ENCODE results near the gene EDC3. TPM values are rescaled to one million over a fixed set of nuclear protein-coding genes. Genes with fewer than 3 reads are reported as not detected.

EDC3 gene
- total RNA-seq, 1 donor from 2014 or later = 31.5 TPM

GRCh38 chr15:74716651-74717050, 20.8 kb upstream of the EDC3 start:
- Histone ChIP-seq H3K27ac (no peak overlapping the region), H3K4me1 (no peaks in the 10 kb centered on the region), H3K36me3 (no peaks in the 10 kb centered on the region), H3K27me3 (no peaks in the 10 kb centered on the region), H3K9me3 (no peaks in the 10 kb centered on the region), H3K4me3 (no peak overlapping the region)
- TF ChIP-seq CTCF (IDR thresholded peaks at IDR 0.05) = no peak
- no peak for ATAC-seq
- intact Hi-C loops (cut with DNase I) = no loop called here
- no peak for DNase-seq

- no peak overlapping the region for H3K4me3 ChIP-seq
- intact Hi-C loops (cut with DNase I) = no loop called here
- ATAC-seq (no peak), DNase-seq (no peak)
- H3K27me3 ChIP-seq = no peaks in the 10 kb centered on the region
- H3K4me1 ChIP-seq = no peaks in the 10 kb centered on the region
- no peaks in the 10 kb centered on the region for H3K9me3 ChIP-seq
- no peaks in the 10 kb centered on the region for H3K36me3 ChIP-seq
- H3K27ac ChIP-seq = no peak overlapping the region
- no peak for TF ChIP-seq CTCF (IDR thresholded peaks at IDR 0.05)
Observed at GRCh38 chr15:74712311-74712710, 16.5 kb upstream of the EDC3 start.

- Histone ChIP-seq H3K4me1 (no peaks in the 10 kb centered on the region), H3K27ac (no peak overlapping the region), H3K4me3 (no peak overlapping the region), H3K9me3 (no peaks in the 10 kb centered on the region), H3K36me3 (no peaks in the 10 kb centered on the region), H3K27me3 (no peaks in the 10 kb centered on the region)
- no peak for ATAC-seq
- TF ChIP-seq CTCF (IDR thresholded peaks at IDR 0.05) = no peak
- intact Hi-C loops (cut with DNase I) = no loop called here
- DNase-seq = no peak
Observed at GRCh38 chr15:74710319-74711094, 14.7 kb upstream of the EDC3 start.

- ATAC-seq = no peak
- intact Hi-C loops (cut with DNase I) = no loop called here
Observed at GRCh38 chr15:74709892-74710291, 14.1 kb upstream of the EDC3 start.

GRCh38 chr15:74709011-74709410, 13.2 kb upstream of the EDC3 start:
- no peak for TF ChIP-seq CTCF (IDR thresholded peaks at IDR 0.05)
- H3K36me3 ChIP-seq = no peaks in the 10 kb centered on the region
- H3K27me3 ChIP-seq = no peaks in the 10 kb centered on the region
- intact Hi-C loops (cut with DNase I) = no loop called here
- H3K4me1 ChIP-seq = no peaks in the 10 kb centered on the region
- ATAC-seq (no peak), DNase-seq (no peak)
- no peak overlapping the region for H3K4me3 ChIP-seq
- H3K9me3 ChIP-seq = no peaks in the 10 kb centered on the region
- no peak overlapping the region for H3K27ac ChIP-seq

More at GRCh38 chr15:74709892-74710291, 14.1 kb upstream of the EDC3 start:
- Histone ChIP-seq H3K36me3 (no peaks in the 10 kb centered on the region), H3K4me3 (no peak overlapping the region), H3K4me1 (no peaks in the 10 kb centered on the region), H3K27me3 (no peaks in the 10 kb centered on the region), H3K27ac (no peak overlapping the region), H3K9me3 (no peaks in the 10 kb centered on the region)
- no peak for TF ChIP-seq CTCF (IDR thresholded peaks at IDR 0.05)
- no peak for DNase-seq

Data from upper lobe of right lung (tissue), 1 donor.